GM12865 (cell line): ENCODE measurements around the gene ERF.

Experiments used
- DNase-seq: peaks from one replicate; pipeline ENCODE4 v3.0.0; 2010; ENCODE audit warnings: low read depth
- H3K4me3 ChIP-seq: 2 replicates; pipeline ENCODE4 v1.5.1; 2011; ENCODE audit warnings: mild to moderate bottlenecking, low read depth, low read length, control low read depth
- CTCF ChIP-seq: IDR thresholded peaks from 2 replicates; pipeline ENCODE4 v1.5.1; 2011; ENCODE audit warnings: low read length, control low read depth, low read depth, inconsistent platforms; ENCODE audit not compliant: insufficient read depth; ENCODE audit errors: missing control alignments

ERF gene

GRCh38 chr19:42198676-42199439 is 56.1 kb downstream of the ERF start:
- peak; percentile 85 for DNase-seq
- no peak for TF ChIP-seq CTCF
- H3K4me3 ChIP-seq: peak overlapping the region; percentile 60
